SKM-1 (cell line): ENCODE data around the gene ISG20L2.

Source experiments
- DNase-seq: peaks from one replicate; lab custom pipeline; 2025; ENCODE audit not compliant: unreplicated experiment; lab: John Stamatoyannopoulos, UW

ISG20L2 gene

DNA sequence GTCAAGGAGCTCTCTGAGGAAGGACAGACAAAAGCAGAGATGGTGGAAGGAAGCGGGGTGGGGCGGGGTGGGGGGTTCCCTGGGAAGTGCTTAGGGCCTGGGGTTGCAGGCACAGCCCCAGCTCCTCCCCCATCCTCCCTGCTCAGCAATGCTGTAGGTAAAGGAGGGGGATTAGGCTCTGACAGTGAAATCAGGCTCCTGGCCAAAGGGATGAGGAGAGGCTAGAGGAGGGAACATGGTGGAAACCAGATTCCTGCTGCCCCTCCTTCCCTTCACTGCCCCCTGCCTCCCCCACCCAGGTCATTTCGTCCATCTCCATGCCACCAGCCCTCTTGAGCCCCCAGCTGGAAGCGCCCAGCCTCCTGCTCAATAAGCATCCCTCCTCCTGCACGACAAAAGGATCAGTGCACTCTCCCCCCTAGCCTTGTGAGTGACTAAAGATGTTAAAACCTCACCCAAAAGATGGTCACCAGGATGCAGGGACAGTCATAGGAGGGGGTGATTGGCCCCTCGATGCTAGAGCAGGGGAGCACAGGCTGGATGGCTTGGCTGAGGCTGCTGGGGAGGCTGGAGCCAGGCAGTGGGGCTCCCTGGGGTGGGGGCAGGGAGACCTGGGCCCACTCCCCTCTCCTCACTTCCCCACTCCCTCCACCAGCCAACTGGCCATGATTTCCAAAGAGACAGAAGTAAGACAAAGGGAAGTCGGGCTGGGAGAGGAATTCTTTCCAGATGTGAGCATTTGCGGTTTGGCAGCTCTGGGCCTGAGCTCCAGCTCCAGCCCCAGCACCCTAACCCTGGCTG, 20.9 kb downstream of the ISG20L2 start:
- DNase-seq = no peak

- DNase-seq = no peak
These were observed 21.7 kb downstream of the ISG20L2 start for GRCh38 chr1:156706657-156707416.

DNA sequence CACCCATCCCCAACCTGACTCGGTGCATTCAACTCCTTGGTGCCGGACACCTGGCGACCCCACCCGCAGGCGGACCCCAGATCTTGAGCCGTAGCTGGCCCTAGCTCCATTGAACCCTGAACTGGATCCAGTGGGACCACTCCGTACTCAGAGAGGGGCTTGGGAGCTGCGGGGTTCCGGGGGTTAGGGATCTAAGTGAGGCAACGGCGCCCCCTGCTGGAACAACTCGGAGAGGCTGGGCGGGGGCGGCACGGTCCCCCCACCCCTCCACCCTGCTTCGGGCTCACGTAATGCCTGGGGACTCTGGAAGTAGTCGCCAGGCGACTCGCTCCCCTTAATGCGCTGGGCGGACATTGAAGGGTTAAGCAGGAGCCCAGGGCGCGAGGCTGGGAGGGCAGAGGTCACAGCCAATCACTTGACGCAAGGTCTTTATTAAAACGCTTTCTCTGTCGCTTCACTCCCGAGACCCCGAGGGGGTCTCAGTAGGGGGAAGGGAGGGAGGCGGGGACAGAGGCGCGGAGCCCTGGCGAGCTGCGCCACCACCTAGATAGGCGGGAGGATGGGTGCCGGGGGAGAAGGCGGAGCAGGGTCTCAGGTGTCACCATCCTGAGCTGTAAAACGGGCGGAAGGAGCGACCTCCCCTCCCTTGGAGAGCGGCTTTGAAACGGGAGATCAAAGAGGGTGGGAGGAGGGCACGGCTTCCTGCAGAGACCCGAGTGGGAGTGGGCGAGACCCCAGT, 22.5 kb downstream of the ISG20L2 start:
- DNase-seq = no peak

DNA sequence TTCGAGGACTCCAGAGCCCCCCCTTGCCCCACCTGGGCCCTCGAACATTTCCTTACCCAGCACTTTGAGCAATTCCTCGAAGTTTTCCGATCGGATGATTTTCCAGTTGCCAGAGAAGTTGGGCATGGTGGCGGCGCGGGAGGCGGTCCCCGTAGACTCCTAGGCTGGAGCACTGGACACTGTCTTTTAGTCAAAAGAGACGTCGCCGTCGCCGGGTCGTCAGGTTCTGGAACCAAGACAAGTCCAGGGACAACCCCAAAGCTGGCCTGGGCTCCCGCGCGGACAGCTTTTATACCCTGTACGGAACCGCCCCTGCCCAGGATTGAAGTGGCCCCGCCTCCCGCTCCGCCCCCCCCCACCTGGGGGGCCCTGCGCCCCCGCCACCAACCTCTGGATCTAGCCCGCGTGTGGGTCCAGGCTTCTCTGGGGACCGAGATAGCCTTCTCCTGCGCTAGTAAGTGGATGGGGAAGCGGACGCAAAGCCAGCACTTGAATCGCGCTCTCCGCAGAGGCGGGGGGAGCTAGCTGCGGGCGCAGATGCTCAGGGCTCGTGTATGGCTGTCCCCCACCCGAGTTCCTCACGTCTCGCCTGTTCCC, 23.1 kb downstream of the ISG20L2 start, which contains the start of gene CRABP2:
TSS of gene CRABP2 (minus strand) at position 263 of the 597 bp plus-strand sequence. CDS start at position 126, 137 bp downstream.
- DNase-seq = no peak

DNA sequence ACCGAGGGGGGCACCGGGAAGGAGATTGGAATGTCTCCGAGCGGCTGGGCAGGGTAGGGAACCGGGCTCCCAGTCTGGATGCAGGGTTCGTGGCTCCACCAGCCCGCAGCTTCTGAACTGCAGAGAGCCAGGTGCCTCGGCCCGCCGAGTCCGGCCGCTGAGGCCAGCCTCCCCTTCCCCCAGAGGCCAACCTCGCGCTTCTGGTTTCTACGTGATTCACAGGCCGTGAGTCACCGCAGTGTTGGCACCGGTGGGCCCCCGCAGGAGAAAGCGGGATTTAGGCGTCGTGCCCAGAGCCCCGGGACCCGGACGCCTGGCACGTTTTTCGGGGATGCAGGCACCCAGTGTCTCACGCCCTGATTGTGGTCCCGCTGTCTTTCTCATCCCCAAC, 23.6 kb downstream of the ISG20L2 start:
- DNase-seq = no peak

GRCh38 chr1:156704166-156704711, 24.3 kb downstream of the ISG20L2 start:
- DNase-seq = no peak

DNA sequence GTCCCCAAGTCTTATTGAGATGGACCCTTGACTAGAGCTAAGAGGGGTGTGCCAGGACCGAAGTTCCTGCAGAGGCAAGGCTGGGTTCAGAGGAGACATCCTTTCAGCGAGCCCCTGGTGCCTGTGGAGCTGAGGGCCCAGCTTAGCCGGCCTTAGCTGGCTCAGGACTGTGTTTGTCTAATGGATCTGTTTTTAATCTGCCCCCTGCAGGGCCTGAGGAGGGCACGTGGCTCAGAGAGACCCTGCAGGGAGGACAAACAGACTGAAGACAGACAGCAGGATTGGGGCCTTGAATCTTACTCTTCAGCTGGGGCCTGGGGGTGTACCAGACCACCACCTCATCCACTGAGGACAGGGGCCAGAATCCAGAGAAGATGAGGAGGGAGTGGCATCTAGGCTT, 24.8 kb downstream of the ISG20L2 start:
- DNase-seq = no peak

GRCh38 chr1:156703336-156703735, 25.2 kb downstream of the ISG20L2 start:
- no peak for DNase-seq

- no peak for DNase-seq
These were observed 27.6 kb downstream of the ISG20L2 start for GRCh38 chr1:156700736-156701531.

- DNase-seq = no peak
These were observed 29.6 kb downstream of the ISG20L2 start for GRCh38 chr1:156698995-156699394.

- DNase-seq = no peak
These were observed 31.1 kb downstream of the ISG20L2 start for GRCh38 chr1:156697481-156697880.

- DNase-seq = no peak
These were observed 31.8 kb downstream of the ISG20L2 start for GRCh38 chr1:156696755-156697154.

GRCh38 chr1:156694690-156694962, 33.9 kb downstream of the ISG20L2 start:
- no peak for DNase-seq

- DNase-seq = no peak
These were observed 34.5 kb downstream of the ISG20L2 start for GRCh38 chr1:156693848-156694689.

DNA sequence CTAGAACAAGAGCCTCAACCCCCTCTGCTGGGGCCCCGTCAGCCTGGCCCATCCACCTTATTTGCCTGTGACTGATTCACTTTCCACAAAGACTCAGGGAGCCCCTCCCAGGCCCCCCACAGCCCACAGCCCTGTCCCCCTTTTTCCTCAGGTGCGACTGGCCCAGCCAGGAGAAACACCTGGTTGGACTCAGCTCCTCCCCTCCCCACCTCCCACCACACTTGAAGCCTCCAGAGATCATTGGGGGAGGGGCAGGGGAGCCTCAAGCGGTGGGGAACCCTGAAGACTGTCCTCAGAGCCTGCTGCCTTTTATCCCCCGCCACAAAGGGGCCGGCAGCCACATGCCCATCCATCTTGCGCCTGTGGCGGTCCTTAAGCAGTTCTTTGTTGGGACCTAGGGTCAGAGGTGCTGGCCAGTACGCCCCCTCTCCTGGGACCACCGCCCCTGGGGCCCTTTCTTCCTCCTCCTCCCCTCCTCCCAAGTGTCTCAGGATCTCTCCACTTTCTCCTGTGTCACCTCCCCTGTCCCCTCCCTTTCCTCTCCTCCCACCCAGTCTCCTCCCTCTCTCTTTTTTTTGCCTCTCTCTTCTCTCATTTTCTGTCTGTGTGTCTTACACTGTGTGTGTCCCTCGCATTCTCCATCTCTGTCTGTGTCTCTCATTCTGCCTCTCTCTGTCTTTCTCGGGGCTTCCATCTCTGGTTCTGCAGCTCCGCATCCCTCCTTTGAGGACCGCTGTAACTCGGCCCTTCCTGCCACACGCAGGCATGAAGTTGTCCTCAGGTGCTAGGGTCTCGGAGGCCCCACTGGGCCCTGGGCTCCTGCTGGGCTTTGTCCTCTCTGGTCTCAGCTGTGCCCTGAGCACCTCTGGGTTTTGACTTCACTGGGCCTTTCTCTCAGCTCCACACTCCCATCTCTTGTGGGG, 35.4 kb downstream of the ISG20L2 start:
- no peak for DNase-seq

DNA sequence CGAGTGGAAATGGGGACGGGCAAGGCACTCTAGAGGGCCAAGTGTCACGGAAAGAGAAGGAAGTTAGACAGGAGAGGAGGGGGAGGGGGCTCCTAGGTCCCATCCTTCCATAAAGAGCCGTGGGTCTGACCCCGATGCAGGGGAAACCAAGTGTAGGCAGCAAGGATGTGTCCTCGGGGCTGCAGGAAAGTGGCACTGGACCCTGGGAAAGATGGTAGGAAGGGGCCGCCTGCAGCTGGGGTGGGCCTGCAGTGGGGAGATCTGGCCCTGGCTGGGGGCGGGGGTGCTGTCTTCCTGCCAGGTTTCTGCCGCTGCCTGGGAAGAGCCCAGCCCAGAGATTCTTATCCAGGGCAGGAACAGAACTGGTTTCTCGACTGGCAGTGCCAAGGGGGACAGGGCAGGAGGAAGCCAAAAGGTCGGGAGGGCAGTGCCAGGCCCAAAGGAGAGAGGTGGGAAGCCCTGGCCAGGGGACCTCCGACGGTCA, 36.1 kb downstream of the ISG20L2 start:
- no peak for DNase-seq

DNA sequence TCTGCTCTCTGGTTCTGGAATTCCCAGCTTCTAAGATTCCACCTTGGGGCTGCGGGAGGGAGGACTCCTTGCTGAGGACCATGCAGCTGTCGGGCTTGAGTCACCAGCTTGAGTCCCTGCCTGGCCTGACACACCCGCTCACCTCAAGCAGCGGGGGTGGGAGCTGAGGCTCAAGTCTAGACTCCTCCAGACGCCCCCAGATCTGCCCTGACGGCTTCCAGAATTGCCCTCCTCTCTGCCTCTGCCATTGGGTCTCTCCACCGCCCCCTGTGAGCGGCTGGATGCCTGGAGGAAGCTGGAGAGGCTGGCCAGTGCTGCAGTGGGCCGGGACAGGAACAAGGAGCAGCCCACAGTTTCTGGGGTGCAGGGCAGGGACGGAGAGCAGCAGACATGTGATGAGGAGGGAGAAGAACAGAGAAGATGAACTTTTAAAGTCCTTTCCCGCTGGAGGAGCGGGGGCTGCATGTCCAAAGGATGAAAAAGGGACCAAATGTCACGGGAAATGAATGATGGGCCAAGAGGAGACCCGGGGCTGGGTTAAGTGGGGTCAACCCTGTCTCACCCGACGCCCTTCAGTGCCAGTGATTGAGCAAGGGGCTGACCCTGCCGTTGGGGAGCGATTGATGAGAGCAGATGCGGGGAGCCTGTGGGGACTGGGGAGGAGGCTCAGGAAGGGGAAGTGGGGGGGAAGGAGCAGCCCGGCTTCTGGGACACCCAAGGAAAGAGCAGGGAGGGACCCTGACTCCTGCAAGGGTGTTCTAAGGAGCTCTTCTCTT, 36.7 kb downstream of the ISG20L2 start:
- no peak for DNase-seq
